OCI-LY3 (cell line): Measurements from ENCODE around the gene STEEP1.

Experiments used
- CTCF ChIP-seq: fragments of 200-600, 300-600 bp; sonication (generic); IDR thresholded peaks from 2 replicates; pipeline ENCODE4 v1.5.1; 2014; ENCODE audit warnings: antibody characterized with exemption, low read length, low read depth
- EZH2phosphoT487 ChIP-seq: fragments of 200-600 bp; shearing (Covaris generic); IDR thresholded peaks from 2 replicates; pipeline ENCODE4 v1.6.1; 2018; ENCODE audit warnings: antibody characterized with exemption, mixed run types, low read depth

- TF ChIP-seq CTCF (no peak), EZH2phosphoT487 (no peak)
These were observed 8.7 kb upstream of the STEEP1 start for GRCh38 chrX:119573840-119574393.
